HEK293T (cell line): ENCODE results near the gene DCUN1D2.

Experiments used
- BHLHE40 ChIP-seq: fragments of 450-650 bp; IDR thresholded peaks from 2 replicates; pipeline ENCODE4 v1.6.1; 2016; ENCODE audit warnings: mild to moderate bottlenecking, moderate library complexity, borderline replicate concordance
- ELF4 ChIP-seq: fragments of 450-650 bp; IDR thresholded peaks from 2 replicates; pipeline ENCODE4 v1.6.1; 2017; ENCODE audit warnings: antibody characterized with exemption
- FOXA1 ChIP-seq: fragments of 450-650 bp; IDR thresholded peaks from 2 replicates; pipeline ENCODE4 v1.6.1; 2016; ENCODE audit warnings: mild to moderate bottlenecking
- FOXK2 ChIP-seq: fragments of 450-650 bp; IDR thresholded peaks from 2 replicates; pipeline ENCODE4 v1.6.1; 2016; ENCODE audit warnings: mild to moderate bottlenecking
- FOXM1 ChIP-seq: fragments of 450-650 bp; IDR thresholded peaks from 2 replicates; pipeline ENCODE4 v1.6.1; 2017; ENCODE audit warnings: mild to moderate bottlenecking, borderline replicate concordance
- L3MBTL2 ChIP-seq: fragments of 450-650 bp; conservative IDR thresholded peaks from 2 replicates; pipeline ENCODE4 v1.6.1; 2016; ENCODE audit warnings: mild to moderate bottlenecking
- LEF1 ChIP-seq: fragments of 450-650 bp; IDR thresholded peaks from 2 replicates; pipeline ENCODE4 v1.6.1; 2017; ENCODE audit warnings: mild to moderate bottlenecking, borderline replicate concordance
- SP1 ChIP-seq: fragments of 450-650 bp; IDR thresholded peaks from 2 replicates; pipeline ENCODE4 v1.6.1; 2017
- TARDBP ChIP-seq: fragments of 450-650 bp; IDR thresholded peaks from 2 replicates; pipeline ENCODE4 v1.6.1; 2016
- TF ChIP-seq, protein P1 (sequence below): fragments of 450-650 bp; IDR thresholded peaks from 2 replicates; pipeline ENCODE4 v1.6.1; 2016

GRCh38 chr13:113420833-113421600 lies 69.5 kb downstream of the DCUN1D2 start:
- no peak for TF ChIP-seq LEF1
- TF ChIP-seq SP1 = no peak
- no peak for TF ChIP-seq FOXA1
- no peak for TF ChIP-seq FOXM1
- no peak for TF ChIP-seq TARDBP
- no peak for TF ChIP-seq L3MBTL2
- TF ChIP-seq ELF4 = no peak
- TF ChIP-seq FOXK2 = no peak
- TF ChIP-seq, protein P1, sequence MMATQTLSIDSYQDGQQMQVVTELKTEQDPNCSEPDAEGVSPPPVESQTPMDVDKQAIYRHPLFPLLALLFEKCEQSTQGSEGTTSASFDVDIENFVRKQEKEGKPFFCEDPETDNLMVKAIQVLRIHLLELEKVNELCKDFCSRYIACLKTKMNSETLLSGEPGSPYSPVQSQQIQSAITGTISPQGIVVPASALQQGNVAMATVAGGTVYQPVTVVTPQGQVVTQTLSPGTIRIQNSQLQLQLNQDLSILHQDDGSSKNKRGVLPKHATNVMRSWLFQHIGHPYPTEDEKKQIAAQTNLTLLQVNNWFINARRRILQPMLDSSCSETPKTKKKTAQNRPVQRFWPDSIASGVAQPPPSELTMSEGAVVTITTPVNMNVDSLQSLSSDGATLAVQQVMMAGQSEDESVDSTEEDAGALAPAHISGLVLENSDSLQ = no peak
- TF ChIP-seq BHLHE40 = no peak
